Activated CD4-positive, alpha-beta memory T cell treated with anti-CD3 and anti-CD28 coated beads for 36 hours (primary cell): ENCODE results near the gene TCEA2. TPM values are rescaled to one million over a fixed set of nuclear protein-coding genes. Genes with fewer than 3 reads are reported as not detected.

ENCODE experiments used
- CTCF ChIA-PET: fragments of 350-600 bp; sonication (Branson Sonifier 250); formaldehyde crosslinking; loops from one replicate; lab custom pipeline; 2021; ENCODE audit warnings: antibody characterized with exemption, inconsistent platforms; lab: Charles Lee
- POLR2A ChIA-PET: fragments of 350-600 bp; sonication (Branson Sonifier 250); formaldehyde crosslinking; loops from one replicate; lab custom pipeline; 2021; ENCODE audit warnings: antibody characterized with exemption; lab: Charles Lee
- DNase-seq: peaks from one replicate; pipeline ENCODE4 v3.0.0-alpha.2; 2020
- H3K27ac Mint-ChIP-seq: one replicate; pipeline ENCODE4 v1.8.0; 2021; ENCODE audit warnings: mixed read lengths
- H3K27me3 Mint-ChIP-seq: one replicate; pipeline ENCODE4 v1.8.0; 2021; ENCODE audit warnings: mixed read lengths
- H3K36me3 Mint-ChIP-seq: one replicate; pipeline ENCODE4 v1.8.0; 2021; ENCODE audit warnings: mixed read lengths
- H3K4me1 Mint-ChIP-seq: one replicate; pipeline ENCODE4 v1.8.0; 2021; ENCODE audit warnings: low read depth, mixed read lengths
- H3K4me3 Mint-ChIP-seq: one replicate; pipeline ENCODE4 v1.8.0; 2021; ENCODE audit warnings: mild to moderate bottlenecking, mixed read lengths
- H3K9me3 Mint-ChIP-seq: one replicate; pipeline ENCODE4 v1.8.0; 2021; ENCODE audit warnings: mixed read lengths
- intact Hi-C: fragments of 100-400 bp; cut with micrococcal nuclease; formaldehyde crosslinking; loops from one replicate; pipeline ENCODE4 v1.15.1; 2023
- total RNA-seq, 2 experiments: library from RNA; stranded (reverse); gene quantifications; one replicate each; pipeline ENCODE4 v1.2.3, GENCODE V29; 2021

The TCEA2 gene
- total RNA-seq, 2 experiments from 2014 or later: 27.3 to 29.9 TPM

DNA sequence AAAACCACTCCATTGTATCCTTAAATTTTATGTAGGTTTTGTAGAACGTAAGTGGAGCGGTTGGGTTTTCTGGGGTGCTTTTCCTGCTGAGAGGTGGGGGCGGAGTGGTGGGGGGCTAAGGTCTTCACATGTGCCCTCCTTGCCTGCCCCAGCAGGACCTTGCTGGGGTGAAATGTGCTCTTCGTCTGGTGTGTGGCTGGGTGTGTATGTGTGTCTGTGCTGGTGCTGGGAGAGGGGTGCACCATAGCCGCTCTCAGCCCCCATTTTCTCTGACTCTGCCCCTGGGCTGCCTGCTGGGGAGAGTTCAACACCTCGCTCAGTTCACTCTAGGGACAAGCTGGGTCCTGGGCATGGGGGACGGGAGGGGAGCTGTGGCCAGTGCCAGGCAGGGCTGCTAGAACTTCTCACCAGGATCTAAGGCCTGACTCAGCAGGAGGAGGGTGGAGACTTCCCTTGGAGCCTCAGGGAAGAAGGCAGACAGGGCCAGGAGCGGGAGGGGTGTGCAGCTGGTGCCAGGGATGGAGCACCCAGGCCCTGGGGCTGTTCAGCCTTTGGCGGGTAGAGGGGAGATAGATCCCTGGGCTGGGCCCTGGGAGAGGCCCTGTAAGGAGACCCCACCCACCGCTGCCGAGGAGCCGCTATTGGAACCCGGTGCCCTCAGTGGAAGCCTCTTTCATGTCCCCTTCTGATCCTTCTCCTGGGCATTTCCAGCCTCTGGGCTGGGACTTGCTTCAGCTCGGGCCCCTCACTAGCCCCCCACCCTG, 18.3 kb upstream of the TCEA2 start:
- Mint-ChIP-seq H3K4me1 (peaks cover 5% of the 10 kb centered on the region), H3K9me3 (no peaks in the 10 kb centered on the region), H3K27ac (no peak overlapping the region), H3K4me3 (no peak overlapping the region), H3K27me3 (peaks cover 20% of the 10 kb centered on the region), H3K36me3 (no peaks in the 10 kb centered on the region)
- ChIA-PET CTCF (interaction anchor here (1.3 to 2.5 kb wide), 2 partner anchors 13 to 39 kb away, joined by 3 to 12 read pairs; no protein-coding TSS in a partner anchor), POLR2A (no interaction called here)
- DNase-seq: no peak
- intact Hi-C loops: no loop called here

DNA sequence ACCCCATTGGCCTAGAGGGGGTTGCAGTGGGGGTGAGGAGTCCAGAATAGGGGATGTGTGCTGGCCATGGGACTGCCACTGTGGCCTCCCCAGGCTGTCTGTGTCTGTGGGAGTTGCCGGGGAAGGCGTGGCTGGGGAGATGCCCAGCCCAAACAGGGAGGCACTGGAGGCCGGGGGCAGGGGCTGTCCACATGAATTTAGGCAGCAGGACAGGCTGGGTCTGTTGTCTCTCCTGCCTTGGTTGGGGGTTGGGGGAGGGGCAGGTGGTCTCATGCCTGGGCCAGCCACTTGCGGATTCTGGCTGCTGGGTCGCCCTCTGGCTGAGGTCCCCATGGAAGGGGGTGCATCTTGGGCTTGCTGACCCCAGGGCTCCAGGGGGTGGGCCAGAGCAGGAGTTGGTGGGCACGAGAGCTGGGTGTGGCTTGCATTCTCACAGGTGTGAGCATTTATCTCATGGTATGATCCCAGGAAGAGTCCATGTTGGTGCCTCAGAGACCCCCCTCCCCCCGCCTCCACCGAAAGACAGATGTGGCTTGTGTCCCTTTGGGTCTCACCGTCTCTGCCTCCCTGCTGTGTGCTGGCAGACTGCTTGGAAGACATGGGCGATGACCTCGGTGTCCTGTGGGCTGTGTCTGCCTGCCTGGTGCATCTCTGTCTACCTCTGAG, 17.5 kb upstream of the TCEA2 start:
- Mint-ChIP-seq H3K9me3 (no peaks in the 10 kb centered on the region), H3K27ac (no peak overlapping the region), H3K4me1 (peaks cover 7% of the 10 kb centered on the region), H3K27me3 (peaks cover 26% of the 10 kb centered on the region), H3K36me3 (no peaks in the 10 kb centered on the region), H3K4me3 (no peak overlapping the region)
- no peak for DNase-seq
- intact Hi-C loops: no loop called here
- CTCF ChIA-PET: interaction anchor here (1.3 to 2.5 kb wide), 2 partner anchors 12 to 38 kb away, joined by 3 to 12 read pairs; no protein-coding TSS in a partner anchor
- POLR2A ChIA-PET: no interaction called here

DNA sequence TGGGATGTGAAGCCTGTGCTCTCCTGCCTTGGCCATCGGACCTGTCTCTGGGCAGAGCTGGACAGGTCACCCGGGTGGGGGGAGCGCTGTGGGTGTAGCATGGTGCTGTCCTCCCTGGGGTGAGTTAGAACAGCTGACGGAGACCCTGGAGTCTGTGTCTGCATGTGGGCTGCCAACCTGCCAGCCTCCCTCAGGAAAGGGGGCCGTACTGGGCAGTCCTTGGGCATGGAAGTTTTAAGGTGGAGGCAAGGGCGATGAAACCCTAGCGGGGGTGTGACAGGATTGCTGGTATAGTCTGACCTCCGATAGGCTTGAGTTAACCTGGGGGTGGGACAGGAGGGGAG, 16.0 kb upstream of the TCEA2 start:
- peaks cover 39% of the 10 kb centered on the region for H3K27me3 Mint-ChIP-seq
- CTCF ChIA-PET: interaction anchor here (1.6 kb wide), 1 partner anchor 8 kb away, joined by 9 read pairs; no protein-coding TSS in a partner anchor
- no peak overlapping the region for H3K4me3 Mint-ChIP-seq
- no peaks in the 10 kb centered on the region for H3K9me3 Mint-ChIP-seq
- H3K36me3 Mint-ChIP-seq: no peaks in the 10 kb centered on the region
- peaks cover 4% of the 10 kb centered on the region for H3K4me1 Mint-ChIP-seq
- DNase-seq: no peak
- POLR2A ChIA-PET: no interaction called here
- H3K27ac Mint-ChIP-seq: no peak overlapping the region
- intact Hi-C loops: no loop called here

DNA sequence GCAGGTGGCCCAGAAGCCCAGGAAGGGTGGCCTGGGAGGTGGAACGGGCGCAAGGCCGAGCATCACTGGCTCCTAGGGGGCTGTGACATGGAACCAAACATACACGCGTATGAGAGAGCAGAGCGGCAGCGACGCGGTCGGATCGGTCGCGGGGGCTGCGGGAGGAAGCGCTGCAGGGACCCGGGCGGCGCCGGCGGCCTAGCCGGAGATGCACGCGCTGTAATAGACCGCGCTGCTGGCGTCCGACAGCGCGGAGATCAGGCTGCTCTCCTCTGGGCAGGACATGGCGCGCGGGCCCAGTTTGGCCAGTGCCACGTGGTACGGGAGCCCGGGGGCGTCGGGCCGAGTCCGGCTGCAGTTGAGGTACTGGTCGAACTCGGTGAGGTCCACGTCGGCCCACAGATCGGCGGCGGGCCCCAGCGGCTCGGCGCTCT, 15.0 kb upstream of the TCEA2 start:
- no peak for DNase-seq
- intact Hi-C loops: no loop called here
- H3K4me1 Mint-ChIP-seq: peaks cover 2% of the 10 kb centered on the region
- ChIA-PET CTCF (interaction anchor here (0.7 to 1.6 kb wide), 3 partner anchors 9 to 12 kb away, joined by 3 to 9 read pairs (median 5); no protein-coding TSS in a partner anchor), POLR2A (no interaction called here)
- no peak overlapping the region for H3K27ac Mint-ChIP-seq
- H3K4me3 Mint-ChIP-seq: no peak overlapping the region
- H3K27me3 Mint-ChIP-seq: peaks cover 42% of the 10 kb centered on the region
- H3K9me3 Mint-ChIP-seq: no peaks in the 10 kb centered on the region
- no peaks in the 10 kb centered on the region for H3K36me3 Mint-ChIP-seq

DNA sequence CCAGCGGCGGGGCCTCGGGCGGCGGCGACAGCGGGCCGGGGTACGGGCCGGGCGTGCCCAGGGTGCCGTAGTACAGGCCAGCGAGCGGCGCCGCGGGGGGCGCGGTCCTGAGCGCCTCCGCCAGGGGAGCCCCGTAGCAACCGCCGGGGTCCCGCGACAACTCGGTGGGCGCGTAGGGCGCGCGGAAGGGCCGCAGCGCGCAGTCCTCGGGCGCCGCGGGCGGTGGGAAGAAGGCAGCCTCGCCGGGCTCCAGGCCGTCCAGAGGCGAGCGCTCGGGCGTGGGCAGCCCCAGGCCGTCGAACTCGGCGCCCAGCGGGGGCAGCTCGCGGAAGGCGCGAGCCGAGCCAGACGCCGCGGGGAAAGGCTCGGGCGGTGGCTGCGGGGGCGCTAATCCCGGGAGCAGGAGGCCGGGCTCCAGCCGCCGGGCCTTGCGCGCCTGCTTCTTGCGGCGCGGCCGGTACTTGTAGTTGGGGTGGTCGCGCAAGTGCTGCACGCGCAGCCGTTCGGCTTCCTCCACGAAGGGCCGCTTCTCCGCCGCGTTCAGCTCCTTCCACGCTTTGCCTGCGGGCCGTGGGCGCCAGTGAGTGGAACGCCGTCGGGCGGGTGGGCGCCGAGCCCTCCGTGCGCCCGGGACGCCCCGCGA, 14.5 kb upstream of the TCEA2 start:
- Mint-ChIP-seq H3K27me3 (peaks cover 48% of the 10 kb centered on the region), H3K4me1 (peaks cover 2% of the 10 kb centered on the region), H3K4me3 (no peak overlapping the region), H3K9me3 (no peaks in the 10 kb centered on the region), H3K27ac (no peak overlapping the region), H3K36me3 (no peaks in the 10 kb centered on the region)
- no peak for DNase-seq
- ChIA-PET POLR2A (no interaction called here), CTCF (interaction anchor here (0.8 to 1.0 kb wide), 3 partner anchors 9 to 10 kb away, joined by 3 to 5 read pairs (median 3); no protein-coding TSS in a partner anchor)
- intact Hi-C loops: no loop called here

DNA sequence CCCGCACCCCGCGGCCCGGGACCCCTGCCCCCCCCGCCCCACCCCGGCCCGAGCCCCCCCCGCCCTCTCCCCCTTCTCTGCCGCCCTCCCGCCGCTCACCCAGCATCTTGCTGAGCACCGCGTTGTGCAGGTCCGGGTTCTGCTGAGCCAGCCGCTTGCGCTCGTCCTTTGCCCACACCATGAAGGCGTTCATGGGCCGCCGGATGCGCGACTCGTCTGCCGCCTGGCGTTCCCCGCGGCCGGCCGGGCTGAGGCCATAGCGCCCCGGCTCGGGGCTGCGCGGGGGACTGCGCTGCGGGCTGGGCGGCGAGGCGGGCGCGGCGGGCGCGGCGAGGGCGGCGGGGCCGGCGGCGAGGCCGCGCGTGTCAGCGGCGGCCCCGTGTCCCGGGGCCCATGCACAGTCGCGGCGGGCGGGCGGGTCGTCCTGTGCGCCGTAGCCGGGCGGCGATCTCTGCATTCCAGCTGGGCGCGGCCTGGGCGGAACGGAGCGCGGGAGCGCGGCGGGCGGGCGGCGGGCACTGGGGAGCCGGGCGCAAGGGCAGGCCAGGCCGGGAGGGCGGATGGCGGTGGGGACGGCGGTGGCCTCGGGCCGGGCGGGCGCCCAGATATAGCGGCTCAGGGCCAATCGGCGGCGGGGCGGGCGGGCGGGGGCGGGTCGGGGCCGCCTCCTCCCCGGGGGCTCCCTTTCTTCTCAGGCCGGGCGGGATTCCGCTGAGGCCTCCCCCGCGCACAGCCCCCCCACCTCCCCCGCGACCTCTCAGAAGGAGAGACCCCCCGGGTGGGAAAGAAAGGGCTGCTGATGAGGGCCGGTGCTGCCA, 13.7 kb upstream of the TCEA2 start, which contains the start of gene SOX18:
Gene SOX18, minus strand, starts transcription at position 580 of the 818 bp plus-strand sequence. Its CDS starts 123 bp downstream, at position 457.
- peak; percentile 54 for DNase-seq
- Mint-ChIP-seq H3K27me3 (peaks cover 50% of the 10 kb centered on the region), H3K36me3 (no peaks in the 10 kb centered on the region), H3K4me1 (peaks cover 2% of the 10 kb centered on the region), H3K9me3 (no peaks in the 10 kb centered on the region), H3K27ac (no peak within 1 kb of the TSS), H3K4me3 (no peak within 1 kb of the TSS)
- ChIA-PET POLR2A (no interaction called here), CTCF (interaction anchor here (0.8 to 1.0 kb wide), 3 partner anchors 8 to 11 kb away, joined by 3 to 5 read pairs (median 3); no protein-coding TSS in a partner anchor)
- intact Hi-C loops: no loop called here

DNA sequence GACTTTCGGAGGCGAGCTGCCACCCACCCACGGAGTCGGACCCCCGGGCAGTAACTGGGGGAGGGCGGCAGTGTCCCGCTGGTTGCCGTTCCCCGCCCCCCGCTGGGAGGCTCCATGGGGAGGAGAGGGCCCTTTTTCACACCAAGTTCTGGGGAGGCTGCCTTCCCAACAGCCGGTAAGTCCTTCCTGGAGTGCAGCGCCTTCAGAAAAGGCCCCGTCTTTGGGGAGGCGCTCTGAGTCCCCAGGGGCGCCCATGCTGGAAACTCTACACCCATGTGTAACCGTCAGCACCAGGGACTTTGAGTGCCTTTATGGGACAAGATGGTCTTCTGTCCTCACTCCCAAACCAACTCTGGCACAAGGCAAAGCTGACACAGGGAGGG, 13.1 kb upstream of the TCEA2 start:
- ChIA-PET CTCF (interaction anchor here (1.4 kb wide), 1 partner anchor 9 kb away, joined by 8 read pairs; no protein-coding TSS in a partner anchor), POLR2A (no interaction called here)
- Mint-ChIP-seq H3K4me3 (no peak overlapping the region), H3K4me1 (peaks cover 2% of the 10 kb centered on the region), H3K27me3 (peaks cover 53% of the 10 kb centered on the region), H3K36me3 (no peaks in the 10 kb centered on the region), H3K9me3 (no peaks in the 10 kb centered on the region), H3K27ac (no peak overlapping the region)
- intact Hi-C loops: no loop called here
- no peak for DNase-seq

DNA sequence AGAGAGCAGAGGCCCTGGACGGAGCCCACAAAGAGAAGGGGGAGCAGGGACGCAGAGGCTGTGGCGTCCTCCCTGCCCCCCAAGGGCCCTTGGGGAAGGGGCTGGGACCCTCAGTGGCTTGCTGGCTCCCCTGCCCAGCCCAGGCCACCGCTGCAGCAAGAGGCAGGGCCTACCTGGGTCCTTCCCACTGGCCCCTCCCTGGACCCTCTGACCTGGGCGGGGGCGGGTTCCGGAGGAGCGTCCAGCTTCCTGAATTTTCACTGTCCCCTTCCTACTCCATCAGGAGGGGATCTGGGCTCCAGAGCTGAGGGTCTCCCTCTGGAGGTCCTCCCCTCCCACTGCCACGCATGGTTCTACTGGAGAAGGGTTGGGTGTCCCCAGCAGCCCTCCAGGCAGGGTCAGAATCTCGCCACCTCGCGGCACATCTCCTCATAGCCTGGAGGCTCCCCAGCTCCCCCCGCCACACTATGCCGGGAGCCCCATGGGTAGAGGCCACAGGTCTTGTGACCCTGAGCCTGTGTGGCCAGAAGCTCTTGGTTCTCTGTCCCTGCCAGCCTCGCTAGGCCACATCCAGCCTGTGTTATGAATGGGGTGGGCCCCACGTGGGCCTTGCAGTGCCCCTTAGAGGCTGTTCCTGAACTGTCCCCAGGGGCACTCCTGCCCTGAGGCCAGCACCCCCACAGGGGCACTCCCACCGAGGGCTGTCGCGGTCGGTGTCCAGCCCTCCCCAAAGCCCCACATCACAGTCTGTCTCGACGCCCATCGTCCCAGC, 12.6 kb upstream of the TCEA2 start:
- ChIA-PET CTCF (interaction anchor here (1.2 to 1.4 kb wide), 2 partner anchors 10 to 16 kb away, joined by 3 to 8 read pairs; no protein-coding TSS in a partner anchor), POLR2A (no interaction called here)
- Mint-ChIP-seq H3K36me3 (no peaks in the 10 kb centered on the region), H3K9me3 (no peaks in the 10 kb centered on the region), H3K4me3 (no peak overlapping the region), H3K27ac (no peak overlapping the region), H3K27me3 (peaks cover 57% of the 10 kb centered on the region), H3K4me1 (peaks cover 2% of the 10 kb centered on the region)
- intact Hi-C loops: no loop called here
- no peak for DNase-seq

DNA sequence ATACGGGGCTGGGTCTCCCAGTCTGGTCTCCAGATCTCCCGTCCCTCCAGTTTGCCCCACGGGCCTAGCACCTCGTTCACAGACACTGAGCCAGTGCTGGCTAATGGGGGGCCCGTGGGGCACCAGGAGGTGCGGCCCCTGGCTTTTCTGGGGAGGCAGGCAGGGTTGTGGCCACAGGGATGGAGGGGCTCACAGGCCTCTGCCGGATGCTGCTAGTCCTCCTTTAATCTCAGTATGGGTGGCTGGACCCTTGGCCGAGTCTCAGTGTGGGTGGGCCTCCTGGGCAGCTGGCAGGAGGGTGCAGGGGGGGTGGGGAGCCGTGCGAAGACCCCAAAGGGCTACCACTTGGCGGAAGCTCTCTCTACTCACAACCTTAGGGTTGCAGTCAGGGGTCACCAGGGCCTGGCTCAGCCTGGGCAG, 12.0 kb upstream of the TCEA2 start:
- no peak overlapping the region for H3K27ac Mint-ChIP-seq
- H3K4me1 Mint-ChIP-seq: peaks cover 2% of the 10 kb centered on the region
- no peaks in the 10 kb centered on the region for H3K9me3 Mint-ChIP-seq
- no peak overlapping the region for H3K4me3 Mint-ChIP-seq
- POLR2A ChIA-PET: no interaction called here
- H3K27me3 Mint-ChIP-seq: peaks cover 55% of the 10 kb centered on the region
- H3K36me3 Mint-ChIP-seq: no peaks in the 10 kb centered on the region
- intact Hi-C loops: no loop called here
- DNase-seq: no peak
- CTCF ChIA-PET: interaction anchor here (1.2 to 1.4 kb wide), 2 partner anchors 11 to 17 kb away, joined by 3 to 8 read pairs; no protein-coding TSS in a partner anchor

DNA sequence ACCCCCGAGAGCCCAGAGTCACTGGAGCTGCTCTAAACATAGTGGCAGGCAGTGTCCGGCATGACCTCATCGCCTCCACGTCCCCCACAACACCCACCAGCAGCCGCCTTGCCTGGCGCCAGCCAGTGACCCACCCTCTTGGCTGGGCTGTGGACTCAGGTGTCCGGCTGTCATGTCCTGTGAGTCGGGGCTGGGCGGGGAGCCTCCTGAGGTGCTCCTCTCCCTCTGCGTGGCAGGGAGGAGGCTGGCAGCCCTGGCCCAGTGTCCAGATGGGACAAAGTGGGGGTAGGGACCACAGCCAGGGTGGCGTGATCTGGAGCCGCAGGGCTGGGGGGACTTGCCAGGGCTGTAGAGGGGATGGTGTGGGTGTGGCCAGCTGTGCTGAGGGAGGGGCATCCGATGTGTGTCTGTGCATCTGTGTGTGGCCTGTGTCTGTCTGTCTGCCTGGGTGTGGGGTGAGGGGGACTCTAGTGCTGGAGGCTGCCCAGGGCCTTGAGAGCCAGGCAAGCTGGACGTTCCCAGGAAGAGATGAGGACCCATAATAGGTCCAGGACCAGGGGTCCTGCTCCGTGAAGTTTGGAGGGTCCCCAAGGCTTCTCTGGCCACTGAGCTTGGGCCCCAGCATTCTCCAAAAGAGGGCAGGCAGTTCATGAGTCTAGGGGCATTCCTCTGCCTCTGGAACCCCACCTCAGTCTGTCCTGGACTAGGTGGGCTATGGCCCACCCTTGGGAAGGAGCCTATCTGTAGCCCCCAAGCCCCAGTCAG, 11.3 kb upstream of the TCEA2 start:
- H3K27me3 Mint-ChIP-seq: peaks cover 50% of the 10 kb centered on the region
- CTCF ChIA-PET: interaction anchor here (3.5 kb wide), 1 partner anchor 13 kb away, joined by 16 read pairs; no protein-coding TSS in a partner anchor
- no peak for DNase-seq
- H3K4me3 Mint-ChIP-seq: no peak overlapping the region
- POLR2A ChIA-PET: no interaction called here
- no peak overlapping the region for H3K27ac Mint-ChIP-seq
- no peaks in the 10 kb centered on the region for H3K9me3 Mint-ChIP-seq
- intact Hi-C loops: no loop called here
- H3K4me1 Mint-ChIP-seq: peaks cover 2% of the 10 kb centered on the region
- no peaks in the 10 kb centered on the region for H3K36me3 Mint-ChIP-seq
